ENCODE data around the gene GLYATL1.

Gene GLYATL1

DNA sequence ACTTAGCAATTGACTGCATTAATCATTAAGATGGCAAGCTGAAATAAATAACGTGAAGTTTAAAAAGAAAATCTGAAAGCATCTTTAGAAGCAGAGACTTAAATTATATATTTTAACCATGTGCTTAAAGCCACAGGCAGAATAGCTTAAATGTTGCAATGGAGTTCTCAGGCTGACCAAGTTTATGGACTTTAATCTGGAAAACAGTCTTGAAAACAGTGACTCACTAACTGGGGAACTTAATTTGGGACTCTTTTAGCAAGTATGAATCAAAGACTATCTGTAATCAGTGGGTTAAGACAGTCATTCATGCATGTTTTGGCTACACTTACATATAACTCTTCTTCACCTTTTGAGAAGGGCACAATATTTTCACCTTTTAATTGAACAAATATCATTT, 12.6 kb upstream of the GLYATL1 start:
- DNase-seq = no peak
- Histone ChIP-seq H3K9me3 (no peaks in the 10 kb centered on the region), H3K4me3 (no peak overlapping the region), H3K27ac (no peak overlapping the region), H3K4me1 (peaks cover 0 to 9% (median 3%) of the 10 kb centered on the region in 4 donors), H3K27me3 (peaks cover 0 to 11% of the 10 kb centered on the region in 2 donors), H3K36me3 (no peaks in the 10 kb centered on the region)
- TF ChIP-seq, protein P1, sequence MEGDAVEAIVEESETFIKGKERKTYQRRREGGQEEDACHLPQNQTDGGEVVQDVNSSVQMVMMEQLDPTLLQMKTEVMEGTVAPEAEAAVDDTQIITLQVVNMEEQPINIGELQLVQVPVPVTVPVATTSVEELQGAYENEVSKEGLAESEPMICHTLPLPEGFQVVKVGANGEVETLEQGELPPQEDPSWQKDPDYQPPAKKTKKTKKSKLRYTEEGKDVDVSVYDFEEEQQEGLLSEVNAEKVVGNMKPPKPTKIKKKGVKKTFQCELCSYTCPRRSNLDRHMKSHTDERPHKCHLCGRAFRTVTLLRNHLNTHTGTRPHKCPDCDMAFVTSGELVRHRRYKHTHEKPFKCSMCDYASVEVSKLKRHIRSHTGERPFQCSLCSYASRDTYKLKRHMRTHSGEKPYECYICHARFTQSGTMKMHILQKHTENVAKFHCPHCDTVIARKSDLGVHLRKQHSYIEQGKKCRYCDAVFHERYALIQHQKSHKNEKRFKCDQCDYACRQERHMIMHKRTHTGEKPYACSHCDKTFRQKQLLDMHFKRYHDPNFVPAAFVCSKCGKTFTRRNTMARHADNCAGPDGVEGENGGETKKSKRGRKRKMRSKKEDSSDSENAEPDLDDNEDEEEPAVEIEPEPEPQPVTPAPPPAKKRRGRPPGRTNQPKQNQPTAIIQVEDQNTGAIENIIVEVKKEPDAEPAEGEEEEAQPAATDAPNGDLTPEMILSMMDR (IDR thresholded peaks at IDR 0.05) = no peak
- intact Hi-C loops (cut with DNase I; ENCODE audit: low total_unique reads) = no loop called here

GRCh38 chr11:58927393-58928106, 11.7 kb upstream of the GLYATL1 start:
- intact Hi-C loops (cut with DNase I; ENCODE audit: low total_unique reads) = no loop called here
- DNase-seq = no peak
- H3K4me3 ChIP-seq = no peak overlapping the region

DNA sequence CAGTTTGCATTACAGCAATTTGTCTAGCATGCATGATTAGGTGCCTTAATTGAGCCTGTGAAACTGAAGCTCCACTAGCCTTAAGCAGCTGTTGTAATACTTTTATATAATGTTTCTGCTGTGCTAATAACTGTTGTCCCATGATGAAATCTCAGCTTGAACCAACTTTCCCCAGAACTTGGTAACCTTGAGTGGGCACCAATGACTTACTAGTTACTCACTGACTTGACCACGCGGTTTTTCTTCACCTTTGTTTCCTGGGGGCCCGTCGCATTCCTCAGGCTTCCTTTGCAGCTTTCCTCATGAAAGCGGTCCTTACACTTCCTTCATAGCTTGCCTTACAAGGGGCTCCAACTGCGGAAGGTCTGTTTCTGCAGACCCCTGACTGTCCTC, 11.2 kb upstream of the GLYATL1 start:
- Histone ChIP-seq H3K9me3 (no peaks in the 10 kb centered on the region), H3K36me3 (no peaks in the 10 kb centered on the region), H3K27ac (no peak overlapping the region), H3K4me1 (peaks cover 0 to 9% (median 3%) of the 10 kb centered on the region in 4 donors), H3K27me3 (peaks cover 0 to 11% of the 10 kb centered on the region in 2 donors), H3K4me3 (no peak overlapping the region)
- intact Hi-C loops (cut with DNase I; ENCODE audit: low total_unique reads) = no loop called here
- DNase-seq = no peak
- TF ChIP-seq, protein P1 (IDR thresholded peaks at IDR 0.05) = no peak

More at GRCh38 chr11:58927393-58928106, 11.7 kb upstream of the GLYATL1 start:
- no peaks in the 10 kb centered on the region for H3K36me3 ChIP-seq
- no peaks in the 10 kb centered on the region for H3K9me3 ChIP-seq
- H3K27ac ChIP-seq = no peak overlapping the region
- peaks cover 0 to 11% of the 10 kb centered on the region in 2 donors for H3K27me3 ChIP-seq
- TF ChIP-seq, protein P1 (IDR thresholded peaks at IDR 0.05) = no peak
- H3K4me1 ChIP-seq = peaks cover 0 to 9% (median 3%) of the 10 kb centered on the region in 4 donors

- Histone ChIP-seq H3K9me3 (no peaks in the 10 kb centered on the region), H3K36me3 (no peaks in the 10 kb centered on the region), H3K4me1 (peaks cover 0 to 9% (median 3%) of the 10 kb centered on the region in 4 donors), H3K27me3 (peaks cover 0 to 11% of the 10 kb centered on the region in 2 donors), H3K4me3 (no peak overlapping the region), H3K27ac (no peak overlapping the region)
- TF ChIP-seq, protein P1 (IDR thresholded peaks at IDR 0.05) = no peak
- no peak for DNase-seq
- intact Hi-C loops (cut with DNase I; ENCODE audit: low total_unique reads) = no loop called here
Measured at GRCh38 chr11:58928691-58929090, 10.6 kb upstream of the GLYATL1 start.

GRCh38 chr11:58930926-58931325, 8.4 kb upstream of the GLYATL1 start:
- H3K27ac ChIP-seq = no peak overlapping the region
- no peaks in the 10 kb centered on the region for H3K9me3 ChIP-seq
- H3K27me3 ChIP-seq = peaks cover 0 to 11% of the 10 kb centered on the region in 2 donors
- no peak for DNase-seq
- intact Hi-C loops (cut with DNase I; ENCODE audit: low total_unique reads) = no loop called here
- H3K4me1 ChIP-seq = peaks cover 0 to 9% (median 3%) of the 10 kb centered on the region in 4 donors
- H3K36me3 ChIP-seq = no peaks in the 10 kb centered on the region
- TF ChIP-seq, protein P1 (IDR thresholded peaks at IDR 0.05) = no peak
- H3K4me3 ChIP-seq = no peak overlapping the region
